NCI-H2171 treated with DMSO at 0.1 percent for 48 hours (cell line): ENCODE measurements around the gene ZGPAT.

Experiments used
- DNase-seq: peaks from one replicate; lab custom pipeline; 2025; lab: John Stamatoyannopoulos, UW

ZGPAT gene

GRCh38 chr20:63782521-63782971 is 74.7 kb downstream of the ZGPAT start:
- no peak for DNase-seq

GRCh38 chr20:63783970-63784369 is 76.1 kb downstream of the ZGPAT start:
- no peak for DNase-seq

- peak; percentile 42 for DNase-seq
These were observed 77.9 kb downstream of the ZGPAT start for GRCh38 chr20:63785691-63786131.
